ENCODE measurements around the gene CAPRIN2.

GRCh38 chr12:30797689-30798088 is 42.9 kb upstream of the CAPRIN2 start:
- TF ChIP-seq CTCF (IDR thresholded peaks at IDR 0.05) (no peak), POLR2A (IDR thresholded peaks at IDR 0.05) (no peak)

Measured in testis (tissue), 2 donors.